GM23338 (cell line): ENCODE results near the gene PDIA2. TPM values are rescaled to one million over a fixed set of nuclear protein-coding genes. Genes with fewer than 3 reads are reported as not detected.

Experiments used
- ATAC-seq: fragments of 200-7000 bp; cut with Tn5 transposase; 3 replicates; pipeline ENCODE4 v1.9.1; 2020
- DNase-seq: peaks from one replicate; pipeline ENCODE4 v3.0.0-alpha.2; 2015; ENCODE audit warnings: low spot score
- H2AFZ ChIP-seq: fragments of 200-600 bp; sonication (generic); 2 replicates; pipeline ENCODE4 v1.8.0; 2016; ENCODE audit warnings: antibody characterized with exemption, mild to moderate bottlenecking, moderate library complexity
- H3F3A ChIP-seq: fragments of 200-600 bp; sonication (generic); replicated peaks from 2 replicates; pipeline ENCODE4 v1.8.0; 2017; ENCODE audit warnings: antibody characterized with exemption, mixed run types, low read depth
- H3K27ac ChIP-seq: fragments of 200-600 bp; sonication (generic); 2 replicates; pipeline ENCODE4 v1.6.1; 2016; ENCODE audit warnings: low read depth
- H3K27me3 ChIP-seq: fragments of 200-600 bp; sonication (generic); 2 replicates; pipeline ENCODE4 v1.8.0; 2016; ENCODE audit warnings: mild to moderate bottlenecking, mixed run types, moderate library complexity; ENCODE audit not compliant: insufficient read depth
- H3K36me3 ChIP-seq: fragments of 200-600 bp; sonication (generic); 2 replicates; pipeline ENCODE4 v1.8.0; 2016; ENCODE audit warnings: mild to moderate bottlenecking; ENCODE audit not compliant: insufficient read depth
- H3K4me1 ChIP-seq: fragments of 200-600 bp; sonication (generic); 2 replicates; pipeline ENCODE4 v1.8.0; 2016; ENCODE audit warnings: mild to moderate bottlenecking, moderate library complexity; ENCODE audit not compliant: insufficient read depth
- H3K4me2 ChIP-seq: fragments of 200-600 bp; sonication (generic); 2 replicates; pipeline ENCODE4 v1.7.1; 2017; ENCODE audit warnings: mixed run types
- H3K4me3 ChIP-seq: fragments of 200-600 bp; sonication (generic); 2 replicates; pipeline ENCODE4 v1.6.1; 2016; ENCODE audit warnings: mixed run types
- H3K79me2 ChIP-seq: fragments of 200-600 bp; sonication (generic); replicated peaks from 2 replicates; pipeline ENCODE4 v1.8.0; 2017; ENCODE audit warnings: mild to moderate bottlenecking; ENCODE audit not compliant: insufficient read depth
- H3K9me2 ChIP-seq: fragments of 200-600 bp; sonication (generic); 2 replicates; pipeline ENCODE4 v1.8.0; 2017; ENCODE audit not compliant: insufficient read depth
- H4K20me1 ChIP-seq: fragments of 200-600 bp; sonication (generic); replicated peaks from 2 replicates; pipeline ENCODE4 v1.8.0; 2017; ENCODE audit warnings: mild to moderate bottlenecking; ENCODE audit not compliant: insufficient read depth
- H3K27ac Mint-ChIP-seq: 2 replicates; pipeline ENCODE4 v1.8.0; 2020; ENCODE audit warnings: inconsistent platforms, mild to moderate bottlenecking, moderate library complexity, mixed read lengths
- H3K27me3 Mint-ChIP-seq: 3 replicates; pipeline ENCODE4 v1.8.0; 2022; ENCODE audit warnings: low read depth, mild to moderate bottlenecking, moderate library complexity, mixed read lengths, inconsistent platforms; ENCODE audit not compliant: insufficient read depth, poor library complexity
- H3K36me3 Mint-ChIP-seq: 3 replicates; pipeline ENCODE4 v1.8.0; 2021; ENCODE audit warnings: low read depth, mild to moderate bottlenecking, inconsistent platforms, moderate library complexity, mixed read lengths
- H3K4me1 Mint-ChIP-seq: 3 replicates; pipeline ENCODE4 v1.8.0; 2020; ENCODE audit warnings: mild to moderate bottlenecking, inconsistent platforms, mixed read lengths
- H3K4me3 Mint-ChIP-seq: 3 replicates; pipeline ENCODE4 v1.8.0; 2021; ENCODE audit warnings: moderate library complexity, mild to moderate bottlenecking, inconsistent platforms, mixed read lengths
- H3K9me3 Mint-ChIP-seq: 3 replicates; pipeline ENCODE4 v1.8.0; 2020; ENCODE audit warnings: moderate library complexity, mild to moderate bottlenecking, inconsistent platforms, mixed read lengths
- CREB1 ChIP-seq: fragments of 250-450 bp; sonication (Bioruptor Pico); IDR thresholded peaks from 2 replicates; pipeline ENCODE4 v1.5.0; 2020; ENCODE audit warnings: low read depth, mild to moderate bottlenecking, moderate library complexity
- EZH2 ChIP-seq: fragments of 200-600 bp; sonication (generic); IDR thresholded peaks from one replicate; pipeline ENCODE4 v1.8.0; 2017; ENCODE audit warnings: antibody characterized with exemption, mild to moderate bottlenecking, low read depth; ENCODE audit not compliant: unreplicated experiment
- EZH2phosphoT487 ChIP-seq: fragments of 200-600 bp; sonication (generic); IDR thresholded peaks from one replicate; pipeline ENCODE4 v1.8.1; 2018; ENCODE audit warnings: antibody characterized with exemption; ENCODE audit not compliant: unreplicated experiment
- JUNB ChIP-seq: IDR thresholded peaks from one replicate; pipeline ENCODE4 v1.6.1; 2016; ENCODE audit warnings: antibody characterized with exemption; ENCODE audit not compliant: unreplicated experiment
- NANOG ChIP-seq: IDR thresholded peaks from 2 replicates; pipeline ENCODE4 v1.6.1; 2016; ENCODE audit warnings: antibody characterized with exemption, borderline replicate concordance
- POLR2AphosphoS5 ChIP-seq: IDR thresholded peaks from 2 replicates; pipeline ENCODE4 v1.6.1; 2016; ENCODE audit warnings: antibody characterized with exemption, low read depth
- STAT1 ChIP-seq: IDR thresholded peaks from one replicate; pipeline ENCODE4 v1.6.1; 2016; ENCODE audit warnings: antibody characterized with exemption; ENCODE audit not compliant: unreplicated experiment
- ZNF114 ChIP-seq: fragments of 250-450 bp; sonication (Bioruptor Pico); IDR thresholded peaks from 2 replicates; pipeline ENCODE4 v1.5.0; 2020; ENCODE audit warnings: mild to moderate bottlenecking, moderate library complexity
- ZNF331 ChIP-seq: fragments of 250-450 bp; sonication (Bioruptor Pico); IDR thresholded peaks from 2 replicates; pipeline ENCODE4 v1.5.0; 2020; ENCODE audit warnings: low read depth, mild to moderate bottlenecking, moderate library complexity
- polyA plus RNA-seq: library from polyadenylated mRNA; unstranded; fragments of >200 nt; fragmentation: Nextera tagmentation; extraction: Ambion mirVana; gene quantifications from 2 replicates; pipeline ENCODE4 v1.2.1, GENCODE V29; 2016
- total RNA-seq: library from RNA; depleted of rRNA; stranded (reverse); fragments of >200 nt; shearing (Covaris generic); gene quantifications from 2 replicates; pipeline ENCODE4 v1.2.3, GENCODE V29; 2014
- TF ChIP-seq, protein P1 (sequence below), 2 experiments: fragments of 200-600 bp in 1 of 2; sonication (generic) in 1 of 2; conservative IDR thresholded peaks; 2 replicates each; pipeline versions ENCODE4 v1.5.1 to v1.6.1; 2016 to 2017; ENCODE audit warnings: antibody characterized with exemption in 2 of 2, low read depth in 2 of 2, mild to moderate bottlenecking in 2 of 2, moderate library complexity in 1 of 2
- TF ChIP-seq, protein P2 (sequence below): IDR thresholded peaks from one replicate; pipeline ENCODE4 v1.6.1; 2018; ENCODE audit warnings: antibody characterized with exemption; ENCODE audit not compliant: unreplicated experiment
- TF ChIP-seq, protein P3 (sequence below): fragments of 250-450 bp; sonication (Bioruptor Pico); IDR thresholded peaks from 2 replicates; pipeline ENCODE4 v1.5.0; 2020; ENCODE audit warnings: mild to moderate bottlenecking, moderate library complexity
- TF ChIP-seq, protein P4 (sequence below): IDR thresholded peaks from 2 replicates; pipeline ENCODE4 v1.6.1; 2016; ENCODE audit warnings: antibody characterized with exemption

PDIA2 gene
- total and polyA plus RNA-seq, 2 experiments from 2014 or later = 0.39 to 0.87 TPM

DNA sequence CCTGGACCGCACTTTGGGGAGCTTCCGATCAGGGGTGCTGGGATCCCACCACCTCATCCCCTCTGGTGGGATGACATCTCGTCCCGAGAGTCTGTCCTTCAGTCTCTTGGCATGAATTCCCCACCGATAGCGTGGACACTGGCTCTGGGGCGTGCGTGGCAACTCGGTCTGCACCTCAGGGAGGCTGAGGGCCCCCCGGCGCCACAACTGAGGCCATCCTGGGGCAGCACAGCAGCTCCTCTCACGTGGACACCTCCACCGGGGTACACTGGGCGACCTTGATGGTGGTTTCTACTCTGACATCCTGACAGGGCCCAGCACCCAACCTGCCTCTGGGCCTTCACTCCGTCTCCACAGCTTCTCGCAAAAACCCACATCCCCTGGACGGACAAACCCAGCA lies 8.6 kb downstream of the PDIA2 start:
- Histone ChIP-seq H3F3A (no peaks in the 10 kb centered on the region), H3K79me2 (no peaks in the 10 kb centered on the region), H3K4me2 (no peak overlapping the region), H4K20me1 (no peaks in the 10 kb centered on the region), H3K36me3 (no peaks in the 10 kb centered on the region; the same call in 1 of the 2 replicates), H3K4me1 (no peaks in the 10 kb centered on the region), H3K9me2 (no peaks in the 10 kb centered on the region), H3K27me3 (no peaks in the 10 kb centered on the region), H3K27ac (no peak overlapping the region), H2AFZ (no peak overlapping the region), H3K4me3 (no peak overlapping the region)
- Mint-ChIP-seq H3K9me3 (no peaks in the 10 kb centered on the region; the same call in 2 of the 3 replicates), H3K4me3 (no peak overlapping the region), H3K4me1 (no peaks in the 10 kb centered on the region), H3K27ac (no peak overlapping the region), H3K36me3 (peaks cover 10% of the 10 kb centered on the region), H3K27me3 (no peaks in the 10 kb centered on the region)
- DNase-seq (no peak), ATAC-seq (no peak)
- no peak for TF ChIP-seq ZNF331 (CRISPR knock-in tag)
- TF ChIP-seq EZH2 = no peak
- no peak for TF ChIP-seq EZH2phosphoT487
- no peak for TF ChIP-seq POLR2AphosphoS5
- TF ChIP-seq, protein P1, sequence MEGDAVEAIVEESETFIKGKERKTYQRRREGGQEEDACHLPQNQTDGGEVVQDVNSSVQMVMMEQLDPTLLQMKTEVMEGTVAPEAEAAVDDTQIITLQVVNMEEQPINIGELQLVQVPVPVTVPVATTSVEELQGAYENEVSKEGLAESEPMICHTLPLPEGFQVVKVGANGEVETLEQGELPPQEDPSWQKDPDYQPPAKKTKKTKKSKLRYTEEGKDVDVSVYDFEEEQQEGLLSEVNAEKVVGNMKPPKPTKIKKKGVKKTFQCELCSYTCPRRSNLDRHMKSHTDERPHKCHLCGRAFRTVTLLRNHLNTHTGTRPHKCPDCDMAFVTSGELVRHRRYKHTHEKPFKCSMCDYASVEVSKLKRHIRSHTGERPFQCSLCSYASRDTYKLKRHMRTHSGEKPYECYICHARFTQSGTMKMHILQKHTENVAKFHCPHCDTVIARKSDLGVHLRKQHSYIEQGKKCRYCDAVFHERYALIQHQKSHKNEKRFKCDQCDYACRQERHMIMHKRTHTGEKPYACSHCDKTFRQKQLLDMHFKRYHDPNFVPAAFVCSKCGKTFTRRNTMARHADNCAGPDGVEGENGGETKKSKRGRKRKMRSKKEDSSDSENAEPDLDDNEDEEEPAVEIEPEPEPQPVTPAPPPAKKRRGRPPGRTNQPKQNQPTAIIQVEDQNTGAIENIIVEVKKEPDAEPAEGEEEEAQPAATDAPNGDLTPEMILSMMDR (conservative IDR thresholded peaks at IDR 0.05; ENCODE audit: low read depth in 2 of 2) = no peak
- TF ChIP-seq, protein P2, sequence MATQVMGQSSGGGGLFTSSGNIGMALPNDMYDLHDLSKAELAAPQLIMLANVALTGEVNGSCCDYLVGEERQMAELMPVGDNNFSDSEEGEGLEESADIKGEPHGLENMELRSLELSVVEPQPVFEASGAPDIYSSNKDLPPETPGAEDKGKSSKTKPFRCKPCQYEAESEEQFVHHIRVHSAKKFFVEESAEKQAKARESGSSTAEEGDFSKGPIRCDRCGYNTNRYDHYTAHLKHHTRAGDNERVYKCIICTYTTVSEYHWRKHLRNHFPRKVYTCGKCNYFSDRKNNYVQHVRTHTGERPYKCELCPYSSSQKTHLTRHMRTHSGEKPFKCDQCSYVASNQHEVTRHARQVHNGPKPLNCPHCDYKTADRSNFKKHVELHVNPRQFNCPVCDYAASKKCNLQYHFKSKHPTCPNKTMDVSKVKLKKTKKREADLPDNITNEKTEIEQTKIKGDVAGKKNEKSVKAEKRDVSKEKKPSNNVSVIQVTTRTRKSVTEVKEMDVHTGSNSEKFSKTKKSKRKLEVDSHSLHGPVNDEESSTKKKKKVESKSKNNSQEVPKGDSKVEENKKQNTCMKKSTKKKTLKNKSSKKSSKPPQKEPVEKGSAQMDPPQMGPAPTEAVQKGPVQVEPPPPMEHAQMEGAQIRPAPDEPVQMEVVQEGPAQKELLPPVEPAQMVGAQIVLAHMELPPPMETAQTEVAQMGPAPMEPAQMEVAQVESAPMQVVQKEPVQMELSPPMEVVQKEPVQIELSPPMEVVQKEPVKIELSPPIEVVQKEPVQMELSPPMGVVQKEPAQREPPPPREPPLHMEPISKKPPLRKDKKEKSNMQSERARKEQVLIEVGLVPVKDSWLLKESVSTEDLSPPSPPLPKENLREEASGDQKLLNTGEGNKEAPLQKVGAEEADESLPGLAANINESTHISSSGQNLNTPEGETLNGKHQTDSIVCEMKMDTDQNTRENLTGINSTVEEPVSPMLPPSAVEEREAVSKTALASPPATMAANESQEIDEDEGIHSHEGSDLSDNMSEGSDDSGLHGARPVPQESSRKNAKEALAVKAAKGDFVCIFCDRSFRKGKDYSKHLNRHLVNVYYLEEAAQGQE = no peak
- no peak for TF ChIP-seq NANOG
- TF ChIP-seq CREB1 (CRISPR knock-in tag) = no peak
- TF ChIP-seq, protein P3, sequence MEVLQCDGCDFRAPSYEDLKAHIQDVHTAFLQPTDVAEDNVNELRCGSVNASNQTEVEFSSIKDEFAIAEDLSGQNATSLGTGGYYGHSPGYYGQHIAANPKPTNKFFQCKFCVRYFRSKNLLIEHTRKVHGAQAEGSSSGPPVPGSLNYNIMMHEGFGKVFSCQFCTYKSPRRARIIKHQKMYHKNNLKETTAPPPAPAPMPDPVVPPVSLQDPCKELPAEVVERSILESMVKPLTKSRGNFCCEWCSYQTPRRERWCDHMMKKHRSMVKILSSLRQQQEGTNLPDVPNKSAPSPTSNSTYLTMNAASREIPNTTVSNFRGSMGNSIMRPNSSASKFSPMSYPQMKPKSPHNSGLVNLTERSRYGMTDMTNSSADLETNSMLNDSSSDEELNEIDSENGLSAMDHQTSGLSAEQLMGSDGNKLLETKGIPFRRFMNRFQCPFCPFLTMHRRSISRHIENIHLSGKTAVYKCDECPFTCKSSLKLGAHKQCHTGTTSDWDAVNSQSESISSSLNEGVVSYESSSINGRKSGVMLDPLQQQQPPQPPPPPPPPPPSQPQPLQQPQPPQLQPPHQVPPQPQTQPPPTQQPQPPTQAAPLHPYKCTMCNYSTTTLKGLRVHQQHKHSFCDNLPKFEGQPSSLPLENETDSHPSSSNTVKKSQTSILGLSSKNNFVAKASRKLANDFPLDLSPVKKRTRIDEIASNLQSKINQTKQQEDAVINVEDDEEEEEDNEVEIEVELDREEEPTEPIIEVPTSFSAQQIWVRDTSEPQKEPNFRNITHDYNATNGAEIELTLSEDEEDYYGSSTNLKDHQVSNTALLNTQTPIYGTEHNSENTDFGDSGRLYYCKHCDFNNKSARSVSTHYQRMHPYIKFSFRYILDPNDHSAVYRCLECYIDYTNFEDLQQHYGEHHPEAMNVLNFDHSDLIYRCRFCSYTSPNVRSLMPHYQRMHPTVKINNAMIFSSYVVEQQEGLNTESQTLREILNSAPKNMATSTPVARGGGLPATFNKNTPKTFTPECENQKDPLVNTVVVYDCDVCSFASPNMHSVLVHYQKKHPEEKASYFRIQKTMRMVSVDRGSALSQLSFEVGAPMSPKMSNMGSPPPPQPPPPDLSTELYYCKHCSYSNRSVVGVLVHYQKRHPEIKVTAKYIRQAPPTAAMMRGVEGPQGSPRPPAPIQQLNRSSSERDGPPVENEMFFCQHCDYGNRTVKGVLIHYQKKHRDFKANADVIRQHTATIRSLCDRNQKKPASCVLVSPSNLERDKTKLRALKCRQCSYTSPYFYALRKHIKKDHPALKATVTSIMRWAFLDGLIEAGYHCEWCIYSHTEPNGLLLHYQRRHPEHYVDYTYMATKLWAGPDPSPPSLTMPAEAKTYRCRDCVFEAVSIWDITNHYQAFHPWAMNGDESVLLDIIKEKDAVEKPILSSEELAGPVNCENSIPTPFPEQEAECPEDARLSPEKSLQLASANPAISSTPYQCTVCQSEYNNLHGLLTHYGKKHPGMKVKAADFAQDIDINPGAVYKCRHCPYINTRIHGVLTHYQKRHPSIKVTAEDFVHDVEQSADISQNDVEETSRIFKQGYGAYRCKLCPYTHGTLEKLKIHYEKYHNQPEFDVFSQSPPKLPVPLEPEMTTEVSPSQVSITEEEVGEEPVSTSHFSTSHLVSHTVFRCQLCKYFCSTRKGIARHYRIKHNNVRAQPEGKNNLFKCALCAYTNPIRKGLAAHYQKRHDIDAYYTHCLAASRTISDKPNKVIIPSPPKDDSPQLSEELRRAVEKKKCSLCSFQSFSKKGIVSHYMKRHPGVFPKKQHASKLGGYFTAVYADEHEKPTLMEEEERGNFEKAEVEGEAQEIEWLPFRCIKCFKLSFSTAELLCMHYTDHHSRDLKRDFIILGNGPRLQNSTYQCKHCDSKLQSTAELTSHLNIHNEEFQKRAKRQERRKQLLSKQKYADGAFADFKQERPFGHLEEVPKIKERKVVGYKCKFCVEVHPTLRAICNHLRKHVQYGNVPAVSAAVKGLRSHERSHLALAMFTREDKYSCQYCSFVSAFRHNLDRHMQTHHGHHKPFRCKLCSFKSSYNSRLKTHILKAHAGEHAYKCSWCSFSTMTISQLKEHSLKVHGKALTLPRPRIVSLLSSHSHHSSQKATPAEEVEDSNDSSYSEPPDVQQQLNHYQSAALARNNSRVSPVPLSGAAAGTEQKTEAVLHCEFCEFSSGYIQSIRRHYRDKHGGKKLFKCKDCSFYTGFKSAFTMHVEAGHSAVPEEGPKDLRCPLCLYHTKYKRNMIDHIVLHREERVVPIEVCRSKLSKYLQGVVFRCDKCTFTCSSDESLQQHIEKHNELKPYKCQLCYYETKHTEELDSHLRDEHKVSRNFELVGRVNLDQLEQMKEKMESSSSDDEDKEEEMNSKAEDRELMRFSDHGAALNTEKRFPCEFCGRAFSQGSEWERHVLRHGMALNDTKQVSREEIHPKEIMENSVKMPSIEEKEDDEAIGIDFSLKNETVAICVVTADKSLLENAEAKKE (CRISPR knock-in tag) = no peak
- TF ChIP-seq STAT1 = no peak
- no peak for TF ChIP-seq JUNB
- no peak for TF ChIP-seq ZNF114 (CRISPR knock-in tag)
- TF ChIP-seq, protein P4, sequence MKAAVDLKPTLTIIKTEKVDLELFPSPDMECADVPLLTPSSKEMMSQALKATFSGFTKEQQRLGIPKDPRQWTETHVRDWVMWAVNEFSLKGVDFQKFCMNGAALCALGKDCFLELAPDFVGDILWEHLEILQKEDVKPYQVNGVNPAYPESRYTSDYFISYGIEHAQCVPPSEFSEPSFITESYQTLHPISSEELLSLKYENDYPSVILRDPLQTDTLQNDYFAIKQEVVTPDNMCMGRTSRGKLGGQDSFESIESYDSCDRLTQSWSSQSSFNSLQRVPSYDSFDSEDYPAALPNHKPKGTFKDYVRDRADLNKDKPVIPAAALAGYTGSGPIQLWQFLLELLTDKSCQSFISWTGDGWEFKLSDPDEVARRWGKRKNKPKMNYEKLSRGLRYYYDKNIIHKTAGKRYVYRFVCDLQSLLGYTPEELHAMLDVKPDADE = no peak
